ENCODE measurements around the gene ADAMTS19.

ADAMTS19 gene

GRCh38 chr5:129459777-129460671, at the start of gene ADAMTS19:
TSS of gene ADAMTS19 (plus strand) at chr5:129460298. CDS start at chr5:129460392, 94 bp downstream.
- DNase-seq (ENCODE audit: low read depth) = no peak
- TF ChIP-seq MAX (IDR thresholded peaks at IDR 0.05; ENCODE audit: low read depth, low read length) (no peak), MYC (IDR thresholded peaks at IDR 0.05; ENCODE audit: low read depth, low read length) (no peak), CTCF (IDR thresholded peaks at IDR 0.05; ENCODE audit: low read depth, low read length) (no peak), POLR2A (IDR thresholded peaks at IDR 0.05; ENCODE audit: extremely low read depth, insufficient read length) (no peak)
- no peak within 1 kb of the TSS for H3K4me3 ChIP-seq (ENCODE audit: low read depth, low read length)

- H3K4me3 ChIP-seq (ENCODE audit: low read depth, low read length) = no peak overlapping the region
- DNase-seq (ENCODE audit: low read depth) = no peak
- TF ChIP-seq MAX (IDR thresholded peaks at IDR 0.05; ENCODE audit: low read depth, low read length) (no peak), POLR2A (IDR thresholded peaks at IDR 0.05; ENCODE audit: extremely low read depth, insufficient read length) (no peak), CTCF (IDR thresholded peaks at IDR 0.05; ENCODE audit: low read depth, low read length) (no peak), MYC (IDR thresholded peaks at IDR 0.05; ENCODE audit: low read depth, low read length) (no peak)
These were observed 49.6 kb upstream of the ADAMTS19 start for GRCh38 chr5:129410488-129410887.

- no peak overlapping the region for H3K4me3 ChIP-seq (ENCODE audit: low read depth, low read length)
- no peak for TF ChIP-seq POLR2A (IDR thresholded peaks at IDR 0.05; ENCODE audit: extremely low read depth, insufficient read length)
- no peak for DNase-seq (ENCODE audit: low read depth)
These were observed 47.4 kb upstream of the ADAMTS19 start for GRCh38 chr5:129412721-129413120.

GRCh38 chr5:129413570-129413969, 46.5 kb upstream of the ADAMTS19 start:
- no peak for DNase-seq (ENCODE audit: low read depth)
- TF ChIP-seq MAX (IDR thresholded peaks at IDR 0.05; ENCODE audit: low read depth, low read length) = no peak
- TF ChIP-seq POLR2A (IDR thresholded peaks at IDR 0.05; ENCODE audit: extremely low read depth, insufficient read length) = no peak
- TF ChIP-seq MYC (IDR thresholded peaks at IDR 0.05; ENCODE audit: low read depth, low read length) = no peak
- TF ChIP-seq CTCF (IDR thresholded peaks at IDR 0.05; ENCODE audit: low read depth, low read length) = no peak
- H3K4me3 ChIP-seq (ENCODE audit: low read depth, low read length) = no peak overlapping the region

GRCh38 chr5:129419292-129419691, 40.8 kb upstream of the ADAMTS19 start:
- no peak for DNase-seq (ENCODE audit: low read depth)
- TF ChIP-seq POLR2A (IDR thresholded peaks at IDR 0.05; ENCODE audit: extremely low read depth, insufficient read length) (no peak), MYC (IDR thresholded peaks at IDR 0.05; ENCODE audit: low read depth, low read length) (no peak), CTCF (IDR thresholded peaks at IDR 0.05; ENCODE audit: low read depth, low read length) (no peak), MAX (IDR thresholded peaks at IDR 0.05; ENCODE audit: low read depth, low read length) (no peak)
- H3K4me3 ChIP-seq (ENCODE audit: low read depth, low read length) = no peak overlapping the region

GRCh38 chr5:129425031-129425430, 35.1 kb upstream of the ADAMTS19 start:
- no peak overlapping the region for H3K4me3 ChIP-seq (ENCODE audit: low read depth, low read length)
- TF ChIP-seq CTCF (IDR thresholded peaks at IDR 0.05; ENCODE audit: low read depth, low read length) (no peak), MYC (IDR thresholded peaks at IDR 0.05; ENCODE audit: low read depth, low read length) (no peak), MAX (IDR thresholded peaks at IDR 0.05; ENCODE audit: low read depth, low read length) (no peak), POLR2A (IDR thresholded peaks at IDR 0.05; ENCODE audit: extremely low read depth, insufficient read length) (no peak)
- DNase-seq (ENCODE audit: low read depth) = no peak

All from NB4 (cell line).